HFFc6 (cell line): Measurements from ENCODE around the gene LSMEM2. TPM values are rescaled to one million over a fixed set of nuclear protein-coding genes. Genes with fewer than 3 reads are reported as not detected.

Experiments used
- total RNA-seq, 6 experiments: library from RNA; stranded (reverse); fragmentation: NEBNext Ultra II Directional; extraction: Animal tissue kit (Norgen Biotek cat#: 25700); gene quantifications; 2 replicates in 1 of 6; 3 replicates in 5 of 6; pipeline ENCODE4 v1.2.3, GENCODE V29; 2021

The LSMEM2 gene
- total RNA-seq, 6 experiments from 2014 or later: 0.11 to 0.13 TPM; not detected in 4

Other genes starting within 250 kb of the LSMEM2 start
- gene RBM5, start 190.2 kb upstream of the LSMEM2 start, total RNA-seq: 10 to 100 TPM; 69.3 to 83.8 (median 78.5) TPM
- 10 to 100 TPM; 20.5 to 35.6 (median 22.8) TPM for gene SEMA3F, start 123.8 kb upstream of the LSMEM2 start, total RNA-seq
- gene GNAT1, start 87.5 kb upstream of the LSMEM2 start, total RNA-seq: not detected
- under 1 TPM in 2 of 6 experiments, not detected in 4; 0.16 to 0.24 TPM for gene SLC38A3, start 73.8 kb upstream of the LSMEM2 start, total RNA-seq
- gene GNAI2, start 42.9 kb upstream of the LSMEM2 start, total RNA-seq: 100 to 1,000 TPM; 532 to 617 (median 582) TPM
- gene SEMA3B, start 9.9 kb upstream of the LSMEM2 start, total RNA-seq: 10 to 100 TPM; 14.5 to 26.6 (median 24.7) TPM
- gene IFRD2, start 13.3 kb downstream of the LSMEM2 start, total RNA-seq: 100 to 1,000 TPM in 1 of 6 experiments, 10 to 100 TPM in 5; 71.2 to 102 (median 74.6) TPM
- 1 to 10 TPM; 4.7 to 8.3 (median 5.8) TPM for gene HYAL3, start 20.3 kb downstream of the LSMEM2 start, total RNA-seq
- 10 to 100 TPM in 5 of 6 experiments, 1 to 10 TPM in 1; 8.5 to 13.4 (median 10.7) TPM for gene NAA80, start 20.3 kb downstream of the LSMEM2 start, total RNA-seq
- gene HYAL1, start 24.5 kb downstream of the LSMEM2 start, total RNA-seq: under 1 TPM in 5 of 6 experiments, not detected in 1; 0.19 to 0.38 (median 0.23) TPM
- 10 to 100 TPM; 39.4 to 54.9 (median 47.6) TPM for gene HYAL2, start 43.7 kb downstream of the LSMEM2 start, total RNA-seq
- gene TUSC2, start 49.1 kb downstream of the LSMEM2 start, total RNA-seq: 10 to 100 TPM; 23.9 to 34.2 (median 26.8) TPM
- gene RASSF1, start 61.7 kb downstream of the LSMEM2 start, total RNA-seq: 10 to 100 TPM; 30.9 to 37.0 (median 34.1) TPM
- 1 to 10 TPM in 2 of 6 experiments, under 1 TPM in 3, not detected in 1; 0.78 to 1.3 (median 0.83) TPM for gene ZMYND10, start 66.6 kb downstream of the LSMEM2 start, total RNA-seq
- 10 to 100 TPM; 12.3 to 18.7 (median 17.4) TPM for gene NPRL2, start 71.7 kb downstream of the LSMEM2 start, total RNA-seq
- gene CYB561D2, start 71.8 kb downstream of the LSMEM2 start, total RNA-seq: 10 to 100 TPM; 20.5 to 25.2 (median 24.0) TPM
- gene TMEM115, start 80.4 kb downstream of the LSMEM2 start, total RNA-seq: 10 to 100 TPM; 51.7 to 65.7 (median 54.4) TPM
- gene CACNA2D2, start 224.5 kb downstream of the LSMEM2 start, total RNA-seq: under 1 TPM in 1 of 6 experiments, not detected in 5; 0.09 TPM